ENCODE measurements around the gene FOXP2. TPM values are rescaled to one million over a fixed set of nuclear protein-coding genes. Genes with fewer than 3 reads are reported as not detected.

FOXP2 gene
- total RNA-seq, 2 experiments from 2014 or later = not detected

- no peaks in the 10 kb centered on the region for H3K79me2 ChIP-seq (ENCODE audit: insufficient read depth, low read depth, low read length)
- H3K27ac ChIP-seq (ENCODE audit: low read depth, low read length, poor library complexity, severe bottlenecking) = no peak overlapping the region
- no peaks in the 10 kb centered on the region for H3K36me3 ChIP-seq (ENCODE audit: insufficient read depth, low read length)
- H3K4me2 ChIP-seq (ENCODE audit: low read length) = no peak overlapping the region
- POLR2A ChIA-PET = interaction anchor here (1.8 kb wide), 1 partner anchor 13 kb away, joined by 4 read pairs; no protein-coding TSS in a partner anchor
- no TSS peak for BruUV-seq (replicated peaks)
- intact Hi-C loops (cut with micrococcal nuclease; ENCODE audit: unreplicated experiment) = no loop called here
- H2AFZ ChIP-seq (ENCODE audit: low read length) = no peak overlapping the region
- H3K4me1 ChIP-seq (ENCODE audit: insufficient read depth, low read length, poor library complexity, severe bottlenecking) = no peaks in the 10 kb centered on the region
- no peak for TF ChIP-seq CTCF (conservative IDR thresholded peaks at IDR 0.05; ENCODE audit: low read length)
- no peak for TF ChIP-seq EZH2phosphoT487 (IDR thresholded peaks at IDR 0.05; ENCODE audit: borderline replicate concordance, low read depth, low read length)
- DNase-seq (ENCODE audit: low spot score) = no peak
- no peaks in the 10 kb centered on the region for H4K20me1 ChIP-seq (ENCODE audit: insufficient read depth, low read length)
- H3K4me3 ChIP-seq (ENCODE audit: low read depth, low read length, poor library complexity, severe bottlenecking) = no peak overlapping the region
- H3K9me3 ChIP-seq (ENCODE audit: low read length) = no peaks in the 10 kb centered on the region
- CTCF ChIA-PET (ENCODE audit: unreplicated experiment) = no interaction called here
- H3K9me2 ChIP-seq (ENCODE audit: insufficient read depth, low read length) = no peaks in the 10 kb centered on the region
Measured at GRCh38 chr7:114426382-114426781, 11.8 kb downstream of the FOXP2 start.

- BruUV-seq (replicated peaks) = no TSS peak
- no peak overlapping the region for H3K4me2 ChIP-seq (ENCODE audit: low read length)
- H3K79me2 ChIP-seq (ENCODE audit: insufficient read depth, low read depth, low read length) = no peaks in the 10 kb centered on the region
- H2AFZ ChIP-seq (ENCODE audit: low read length) = no peak overlapping the region
- ChIA-PET CTCF (ENCODE audit: unreplicated experiment) (no interaction called here), POLR2A (interaction anchor here (1.8 kb wide), 1 partner anchor 12 kb away, joined by 4 read pairs; no protein-coding TSS in a partner anchor)
- TF ChIP-seq EZH2phosphoT487 (IDR thresholded peaks at IDR 0.05; ENCODE audit: borderline replicate concordance, low read depth, low read length) (no peak), CTCF (conservative IDR thresholded peaks at IDR 0.05; ENCODE audit: low read length) (peak; percentile 31; the same call in 1 of the 2 replicates)
- no peaks in the 10 kb centered on the region for H3K4me1 ChIP-seq (ENCODE audit: insufficient read depth, low read length, poor library complexity, severe bottlenecking)
- no peak overlapping the region for H3K27ac ChIP-seq (ENCODE audit: low read depth, low read length, poor library complexity, severe bottlenecking)
- no peaks in the 10 kb centered on the region for H3K36me3 ChIP-seq (ENCODE audit: insufficient read depth, low read length)
- H3K9me2 ChIP-seq (ENCODE audit: insufficient read depth, low read length) = no peaks in the 10 kb centered on the region
- no peak for DNase-seq (ENCODE audit: low spot score)
- H4K20me1 ChIP-seq (ENCODE audit: insufficient read depth, low read length) = no peaks in the 10 kb centered on the region
- no peaks in the 10 kb centered on the region for H3K9me3 ChIP-seq (ENCODE audit: low read length)
- intact Hi-C loops (cut with micrococcal nuclease; ENCODE audit: unreplicated experiment) = no loop called here
- no peak overlapping the region for H3K4me3 ChIP-seq (ENCODE audit: low read depth, low read length, poor library complexity, severe bottlenecking)
Measured at GRCh38 chr7:114426824-114427223, 12.2 kb downstream of the FOXP2 start.

- Histone ChIP-seq H3K27ac (ENCODE audit: low read depth, low read length, poor library complexity, severe bottlenecking) (no peak overlapping the region), H3K4me1 (ENCODE audit: insufficient read depth, low read length, poor library complexity, severe bottlenecking) (no peaks in the 10 kb centered on the region), H3K9me3 (ENCODE audit: low read length) (no peaks in the 10 kb centered on the region), H3K9me2 (ENCODE audit: insufficient read depth, low read length) (no peaks in the 10 kb centered on the region), H3K4me2 (ENCODE audit: low read length) (no peak overlapping the region), H3K4me3 (ENCODE audit: low read depth, low read length, poor library complexity, severe bottlenecking) (no peak overlapping the region), H4K20me1 (ENCODE audit: insufficient read depth, low read length) (no peaks in the 10 kb centered on the region), H3K79me2 (ENCODE audit: insufficient read depth, low read depth, low read length) (no peaks in the 10 kb centered on the region), H2AFZ (ENCODE audit: low read length) (no peak overlapping the region), H3K36me3 (ENCODE audit: insufficient read depth, low read length) (no peaks in the 10 kb centered on the region)
- intact Hi-C loops (cut with micrococcal nuclease; ENCODE audit: unreplicated experiment) = no loop called here
- no peak for TF ChIP-seq CTCF (conservative IDR thresholded peaks at IDR 0.05; ENCODE audit: low read length)
- TF ChIP-seq EZH2phosphoT487 (IDR thresholded peaks at IDR 0.05; ENCODE audit: borderline replicate concordance, low read depth, low read length) = no peak
- no TSS peak for BruUV-seq (replicated peaks)
- ChIA-PET POLR2A (interaction anchor here (0.6 kb wide), 1 partner anchor 326 kb away, joined by 3 read pairs; no protein-coding TSS in a partner anchor), CTCF (ENCODE audit: unreplicated experiment) (no interaction called here)
- no peak for DNase-seq (ENCODE audit: low spot score)
Measured at GRCh38 chr7:114428211-114428610, 13.6 kb downstream of the FOXP2 start.

Data from OCI-LY7 (cell line).